HepG2 (cell line): ENCODE results near the gene POLN. TPM values are rescaled to one million over a fixed set of nuclear protein-coding genes. Genes with fewer than 3 reads are reported as not detected.
A peak's percentile ranks its signal among the peaks of the same experiment; 100 is the strongest.

ENCODE experiments used
- ATAC-seq: fragments of 200-7000 bp; cut with Tn5 transposase; 3 replicates; pipeline ENCODE4 v1.9.1; 2020; ENCODE audit warnings: mild to moderate bottlenecking, moderate library complexity
- BruUV-seq: library from RNA; stranded (reverse); fragments of 400-500 nt; replicated peaks from 2 replicates; lab custom pipeline; 2021; lab: Mats Ljungman, UMichigan
- CTCF ChIA-PET: fragments of 300-600 bp; formaldehyde crosslinking; extraction: SDS; loops from one replicate; lab custom pipeline; 2021; ENCODE audit warnings: low total read pairs, inconsistent platforms, low intra/inter-chr PET ratio; lab: Yijun Ruan, JAX
- POLR2A ChIA-PET: fragments of 350-600 bp; sonication (Branson Sonifier 250); formaldehyde crosslinking; loops from one replicate; lab custom pipeline; 2020; ENCODE audit warnings: antibody characterized with exemption, inconsistent platforms; lab: Yijun Ruan, JAX
- DNase-seq: peaks from one replicate; pipeline ENCODE4 v3.0.0-alpha.2; 2015; ENCODE audit warnings: low spot score
- FAIRE-seq: peaks from 3 replicates; lab custom pipeline; 2011; peaks lifted over from hg19 to GRCh38; lab: Jason Lieb, UNC
- H2AFZ ChIP-seq: one replicate; pipeline ENCODE4 v1.6.1; 2011; ENCODE audit warnings: low read length, inconsistent platforms
- H3K27ac ChIP-seq: fragments of 300-600 bp; 3 replicates; pipeline ENCODE4 v1.8.0; 2011; ENCODE audit warnings: mixed run types, mild to moderate bottlenecking, mixed read lengths, low read length, inconsistent platforms; ENCODE audit not compliant: insufficient read depth; ENCODE audit errors: extremely low read length
- H3K27me3 ChIP-seq, 2 experiments: fragments of 200-600 bp in 1 of 2; 2 replicates in 1 of 2; 3 replicates in 1 of 2; pipeline versions ENCODE4 v1.6.0 to v1.8.0; 2011; ENCODE audit warnings: low read length in 2 of 2, mild to moderate bottlenecking in 2 of 2, moderate library complexity in 2 of 2, inconsistent platforms in 1 of 2; ENCODE audit not compliant: insufficient read depth in 2 of 2, control insufficient read depth in 1 of 2
- H3K36me3 ChIP-seq, 2 experiments: fragments of 200-600 bp in 1 of 2; replicated peaks in 1 of 2; 2 replicates in 1 of 2; 3 replicates in 1 of 2; pipeline versions ENCODE4 v1.5.1 to v1.8.0; 2011; ENCODE audit warnings: low read length in 2 of 2, inconsistent platforms in 1 of 2; ENCODE audit not compliant: insufficient read depth in 2 of 2, control insufficient read depth in 1 of 2
- H3K4me1 ChIP-seq: 2 replicates; pipeline ENCODE4 v1.5.1; 2012; ENCODE audit warnings: low read length, inconsistent platforms; ENCODE audit not compliant: insufficient read depth
- H3K4me2 ChIP-seq: 2 replicates; pipeline ENCODE4 v1.6.0; 2011; ENCODE audit warnings: low read depth, low read length, inconsistent platforms
- H3K4me3 ChIP-seq, 3 experiments: fragments of 200-600 bp in 1 of 3; sonication (generic), shearing (Covaris generic) in 1 of 3; replicated peaks in 1 of 3; 2 replicates each; pipeline ENCODE4 v1.5.1; 2011 to 2016; ENCODE audit warnings: low read length in 3 of 3, inconsistent platforms in 2 of 3, low read depth in 2 of 3, mild to moderate bottlenecking in 2 of 3, control low read depth in 1 of 3, mixed read lengths in 1 of 3; ENCODE audit not compliant: insufficient read depth in 1 of 3
- H3K79me2 ChIP-seq: one replicate; pipeline ENCODE4 v1.6.1; 2011; ENCODE audit warnings: low read length, inconsistent platforms; ENCODE audit not compliant: insufficient read depth
- H3K9ac ChIP-seq: 2 replicates; pipeline ENCODE4 v1.6.0; 2011; ENCODE audit warnings: mild to moderate bottlenecking, low read depth, low read length, inconsistent platforms; ENCODE audit not compliant: insufficient read depth
- H3K9me3 ChIP-seq: 2 replicates; pipeline ENCODE4 v1.5.1; 2012; ENCODE audit warnings: mild to moderate bottlenecking, low read length
- H4K20me1 ChIP-seq: 2 replicates; pipeline ENCODE4 v1.6.0; 2011; ENCODE audit warnings: inconsistent platforms, mild to moderate bottlenecking, low read length, moderate library complexity; ENCODE audit not compliant: insufficient read depth
- GMEB2 ChIP-seq: IDR thresholded peaks from 2 replicates; pipeline ENCODE4 v1.6.1; 2016; ENCODE audit warnings: missing biosample characterization, missing genetic modification reagents, low read depth
- IRF2 ChIP-seq: IDR thresholded peaks from 2 replicates; pipeline ENCODE4 v1.6.1; 2018; ENCODE audit warnings: missing genetic modification reagents, missing compliant biosample characterization
- KDM5B ChIP-seq: sonication (generic); formaldehyde crosslinking; IDR thresholded peaks from 2 replicates; pipeline ENCODE4 v1.4.0; 2020; ENCODE audit warnings: missing genetic modification reagents, mild to moderate bottlenecking, borderline replicate concordance
- NR0B2 ChIP-seq: sonication (generic); formaldehyde crosslinking; IDR thresholded peaks from 2 replicates; pipeline ENCODE4 v1.4.0; 2020; ENCODE audit warnings: mild to moderate bottlenecking, missing genetic modification reagents
- PAF1 ChIP-seq: IDR thresholded peaks from 2 replicates; pipeline ENCODE4 v1.6.1; 2016; ENCODE audit warnings: missing genetic modification reagents, missing compliant biosample characterization
- RBM22 ChIP-seq: fragments of 200-400 bp; formaldehyde crosslinking; optimal IDR thresholded peaks from 2 replicates; pipeline ENCODE3; 2017; ENCODE audit warnings: mild to moderate bottlenecking, low read length, moderate library complexity
- ZBTB4 ChIP-seq: sonication (generic); formaldehyde crosslinking; IDR thresholded peaks from 2 replicates; pipeline ENCODE4 v1.4.0; 2020; ENCODE audit warnings: missing genetic modification reagents, mild to moderate bottlenecking, borderline replicate concordance
- ZNF280B ChIP-seq: sonication (generic); formaldehyde crosslinking; IDR thresholded peaks from 2 replicates; pipeline ENCODE4 v1.5.0; 2020; ENCODE audit warnings: missing genetic modification reagents, mild to moderate bottlenecking, borderline replicate concordance
- ZNF362 ChIP-seq: sonication (generic); formaldehyde crosslinking; IDR thresholded peaks from 2 replicates; pipeline ENCODE4 v1.4.0; 2020; ENCODE audit warnings: missing genetic modification reagents, mild to moderate bottlenecking, borderline replicate concordance
- ZNF674 ChIP-seq: sonication (generic); formaldehyde crosslinking; IDR thresholded peaks from 2 replicates; pipeline ENCODE4 v1.5.0; 2020; ENCODE audit warnings: low read depth, mild to moderate bottlenecking, missing genetic modification reagents
- WGBS: methylation state at CpG from one replicate; pipeline ENCODE4 v1.1.6; 2017; ENCODE audit warnings: low lambda C conversion rate; 5-methylcytosine and 5-hydroxymethylcytosine counted together
- in situ Hi-C: cut with HindIII; loops from 2 replicates; pipeline ENCODE4 v1.10.0; 2017; ENCODE audit warnings: low pct_unique_long_range_greater_than_20kb; ENCODE audit not compliant: extremely low pct_ligation_motif_present
- intact Hi-C: fragments of 100-400 bp; cut with micrococcal nuclease; formaldehyde crosslinking; loops from one replicate; pipeline ENCODE4 v1.10.0; 2022; ENCODE audit not compliant: unreplicated experiment
- polyA plus RNA-seq, 8 experiments: library from polyadenylated mRNA; depleted of rRNA in 3 of 8; stranded (reverse) in 7 of 8; unstranded in 1 of 8; fragments of >200 nt; fragmentation: Illumina TruSeq in 4 of 8; extraction: Trizol in 4 of 8; gene quantifications; 2 replicates each; pipeline versions ENCODE4 v1.2.1 to v1.2.3, GENCODE V29; 2011 to 2016; ENCODE audit warnings: low read depth in 4 of 8, missing spikeins in 1 of 8, mixed read lengths in 1 of 8; ENCODE audit not compliant: insufficient read depth in 1 of 8
- total RNA-seq, 5 experiments: library from RNA; depleted of rRNA; stranded (reverse); fragments of >200 nt; fragmentation: Illumina TruSeq; extraction: Trizol; gene quantifications; 2 replicates each; pipeline ENCODE4 v1.2.3, GENCODE V29; 2016; ENCODE audit warnings: low read depth in 1 of 5

Gene POLN
- total and polyA plus RNA-seq, 2 of the 13 experiments (the other 11 are each of a cell fraction or from before 2014, with no cell fraction given): 0.93 to 1.5 TPM

- TF ChIP-seq ZBTB4 (CRISPR knock-in tag) (no peak), PAF1 (CRISPR knock-in tag) (no peak), NR0B2 (no peak), IRF2 (peak; percentile 29; the same call in 1 of the 2 replicates), RBM22 (no peak)
These were observed 69.2 kb downstream of the POLN start (continued) for GRCh38 chr4:2172627-2173231.

- no peak for ATAC-seq
- no peaks in the 10 kb centered on the region for H3K9me3 ChIP-seq
- ChIA-PET POLR2A (no interaction called here), CTCF (no interaction called here)
- peaks cover 36% of the 10 kb centered on the region for H3K4me1 ChIP-seq
- H4K20me1 ChIP-seq: no peaks in the 10 kb centered on the region
- H3K36me3 ChIP-seq: no peaks in the 10 kb centered on the region
- no peak overlapping the region for H2AFZ ChIP-seq
- H3K27me3 ChIP-seq: no peaks in the 10 kb centered on the region
- peak overlapping the region; percentile 63 for H3K4me2 ChIP-seq
- no TSS peak for BruUV-seq
- H3K9ac ChIP-seq: no peak overlapping the region
- WGBS: 38% methylated on average over 4 of the region's 4 CpGs
- in situ Hi-C loops (no loop called here), intact Hi-C loops (no loop called here)
- H3K79me2 ChIP-seq: no peaks in the 10 kb centered on the region
- H3K27ac ChIP-seq: no peak overlapping the region
- FAIRE-seq: no peak
- H3K4me3 ChIP-seq: no peak overlapping the region
- DNase-seq: no peak
- TF ChIP-seq ZNF674 (CRISPR knock-in tag) (no peak), ZNF280B (CRISPR knock-in tag) (no peak), GMEB2 (CRISPR knock-in tag) (no peak), KDM5B (no peak), ZNF362 (CRISPR knock-in tag) (no peak)
These were observed 69.8 kb downstream of the POLN start for GRCh38 chr4:2172161-2172560.
